ENCODE measurements around the gene SUGP2.

- TF ChIP-seq CTCF (IDR thresholded peaks at IDR 0.05) (no peak), POLR2A (IDR thresholded peaks at IDR 0.05) (no peak)
These were observed 10.6 kb upstream of the SUGP2 start for GRCh38 chr19:19043881-19044280.

Measured in stomach (tissue), 4 donors.